GM21447 (cell line): ENCODE measurements around the gene SORD.
"Not testable (repeated sequence)": the region's sequence is repeated elsewhere in the genome, so short reads cannot be mapped to it uniquely, and the experiment has no call there.

ENCODE experiments used
- ATAC-seq: cut with Tn5 transposase; IDR thresholded peaks from one replicate; pipeline ENCODE4 v1.9.1; 2021; ENCODE audit not compliant: unreplicated experiment

The SORD gene

DNA sequence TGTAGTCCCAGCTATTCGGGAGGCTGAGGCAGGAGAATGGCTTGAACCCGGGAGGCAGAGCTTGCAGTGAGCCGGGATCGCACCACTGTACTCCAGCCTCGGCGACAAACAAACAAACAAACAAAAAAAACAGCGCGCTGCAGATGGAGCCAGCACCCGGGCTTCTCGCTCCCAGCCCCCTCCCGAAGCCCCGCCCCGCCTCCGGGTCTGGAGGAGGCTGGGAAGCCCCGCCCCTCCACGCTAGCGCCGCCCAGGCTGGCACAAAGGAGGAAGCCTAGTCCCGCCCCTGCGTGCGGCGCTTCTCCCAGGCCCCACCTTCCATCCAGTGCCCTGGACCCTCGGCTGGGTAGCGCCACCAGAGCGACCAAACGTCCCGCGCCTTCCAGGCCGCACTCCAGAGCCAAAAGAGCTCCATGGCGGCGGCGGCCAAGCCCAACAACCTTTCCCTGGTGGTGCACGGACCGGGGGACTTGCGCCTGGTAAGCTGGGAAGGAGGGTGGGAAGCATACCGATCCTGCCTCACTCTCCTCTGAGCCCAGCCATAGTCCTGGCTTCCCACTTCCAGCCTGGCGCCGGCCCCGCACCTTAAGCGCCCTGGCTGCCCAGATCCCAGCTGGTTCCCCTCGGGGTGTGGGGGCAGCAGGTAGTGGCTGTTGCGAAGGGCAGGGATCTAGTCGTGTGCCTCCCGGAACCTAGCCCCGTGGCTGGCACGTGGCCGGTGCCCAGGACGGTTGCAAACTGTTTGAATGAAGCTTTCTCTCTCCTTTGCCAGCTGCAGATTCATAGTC is at the start of gene SORD:
SORD (plus strand) TSS at position 325 of the 788 bp plus-strand sequence; CDS start at position 414, 89 bp downstream.
- peak; percentile 92 for ATAC-seq

DNA sequence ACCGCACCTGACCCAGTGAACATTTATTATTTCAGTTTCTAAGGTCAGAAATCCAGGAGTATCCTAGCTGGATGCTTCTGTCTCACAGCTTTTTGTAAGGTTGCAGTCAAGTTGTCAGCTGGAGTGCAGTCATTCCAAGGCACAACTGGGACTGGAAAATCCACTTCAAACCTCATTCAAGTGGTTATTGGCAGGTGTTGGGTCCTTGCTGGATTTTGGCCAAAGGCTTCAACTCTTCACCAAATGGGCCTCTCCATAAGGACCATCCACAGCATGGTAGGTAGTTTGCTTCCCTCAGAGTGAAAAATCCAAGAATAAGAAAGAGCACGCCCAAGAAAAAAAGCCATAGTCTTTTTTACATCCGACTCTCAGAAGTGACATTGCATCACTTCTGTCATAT is 46.8 kb upstream of the SORD start:
- ATAC-seq, result not testable (repeated sequence)

DNA sequence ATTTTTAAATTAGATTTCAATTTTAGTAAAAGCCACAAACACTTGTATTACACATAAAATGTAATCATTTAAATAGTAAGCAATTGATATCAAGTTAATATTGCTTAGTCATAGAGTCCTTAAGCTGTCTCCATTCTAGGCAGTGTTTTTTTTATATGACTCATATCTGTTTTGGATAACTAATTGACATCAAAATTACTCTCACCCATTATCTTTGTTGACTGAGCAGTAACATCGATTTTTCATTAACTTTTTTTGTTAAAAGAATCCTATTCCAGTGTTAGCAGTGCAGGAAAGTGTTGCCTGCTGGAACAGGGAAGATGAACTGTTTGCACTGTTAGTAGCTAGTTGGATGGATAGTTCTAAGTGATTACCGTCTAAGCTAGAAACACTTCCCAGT is 45.2 kb upstream of the SORD start:
- not testable (repeated sequence) for ATAC-seq

DNA sequence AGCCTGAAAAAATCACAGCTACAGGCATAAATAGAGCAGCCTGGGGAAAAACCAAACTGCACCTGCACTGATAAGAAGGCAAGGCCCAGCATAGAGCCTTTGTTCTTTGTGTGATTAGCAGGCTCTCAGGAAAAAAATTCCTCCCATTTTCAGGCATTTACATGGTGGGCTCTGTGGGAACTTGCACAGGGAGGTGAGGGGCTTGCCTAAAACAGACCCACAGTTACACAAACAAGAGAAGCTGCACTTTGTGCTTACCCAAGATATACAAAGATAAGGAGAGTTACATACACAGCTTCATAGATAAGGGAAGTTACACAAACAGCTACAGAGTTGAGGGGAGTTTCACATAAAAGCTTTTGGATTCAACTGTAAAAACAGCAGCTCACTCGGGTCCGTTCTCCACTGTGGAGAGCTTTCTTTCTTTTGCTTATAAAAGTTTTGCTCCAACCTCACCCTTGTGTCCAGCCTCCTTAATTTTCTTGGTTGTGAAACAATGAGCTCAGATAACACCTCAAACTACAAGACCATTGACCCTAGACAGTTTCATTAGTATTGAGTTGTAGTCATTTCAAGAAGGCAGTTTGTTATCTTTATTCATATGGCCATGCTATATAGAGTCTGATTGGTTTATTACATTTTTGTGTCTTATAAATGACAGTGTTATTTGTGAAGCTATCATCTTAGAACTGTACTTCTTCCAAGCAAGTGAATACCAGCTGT is 43.2 kb upstream of the SORD start:
- ATAC-seq, result not testable (repeated sequence)

DNA sequence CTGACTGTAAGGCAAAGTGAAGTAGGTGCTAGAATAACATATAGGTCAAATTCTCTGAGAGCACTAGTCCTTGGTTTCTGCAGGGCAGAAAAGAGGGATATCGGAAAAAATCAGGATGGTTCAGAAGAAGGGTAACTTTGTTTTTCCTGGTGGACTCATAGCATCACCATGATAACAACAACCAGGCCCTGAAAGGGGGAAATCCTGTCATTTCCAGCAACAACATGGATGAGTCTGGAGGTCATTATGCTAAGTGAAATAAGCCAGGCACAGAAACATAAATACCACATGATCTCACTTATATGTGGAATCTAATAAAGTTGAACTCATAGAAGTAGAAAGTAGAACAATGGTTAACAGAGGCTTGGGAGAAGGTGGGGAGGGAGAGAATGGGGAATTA is 38.9 kb upstream of the SORD start:
- ATAC-seq, result not testable (repeated sequence)

DNA sequence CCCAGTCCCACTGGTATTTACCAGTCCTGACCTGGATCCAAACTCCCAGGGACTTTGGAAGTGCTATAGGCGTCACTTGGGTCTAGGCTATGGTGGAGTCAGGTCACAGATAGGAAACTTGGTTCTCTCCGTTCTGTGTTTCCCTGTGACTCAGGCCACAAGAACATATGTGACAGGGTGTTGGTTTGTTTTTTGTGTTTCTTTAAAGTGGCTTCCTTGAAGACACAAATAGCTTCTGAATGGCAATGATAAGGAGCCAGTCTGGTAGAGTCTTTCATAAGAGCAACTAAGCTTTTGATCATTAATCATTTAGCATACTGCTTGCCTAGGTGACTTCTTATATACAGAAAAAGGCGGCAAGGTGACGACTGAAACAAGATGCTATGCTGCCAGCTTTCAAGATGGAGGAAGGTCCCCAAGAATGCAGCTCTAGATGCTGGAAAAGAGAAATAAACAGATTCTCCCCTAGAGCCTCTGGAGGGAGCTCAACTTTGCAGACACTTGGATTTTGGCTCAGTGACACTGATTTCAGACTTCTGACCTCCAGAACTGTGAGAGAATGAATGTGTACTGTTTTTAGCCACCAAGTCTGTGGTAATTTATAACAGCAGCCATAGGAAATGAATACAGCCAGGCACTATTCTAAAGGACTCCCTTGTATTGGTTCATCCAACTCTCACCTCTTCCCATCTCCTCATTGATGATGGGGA is 36.5 kb upstream of the SORD start:
- not testable (repeated sequence) for ATAC-seq

DNA sequence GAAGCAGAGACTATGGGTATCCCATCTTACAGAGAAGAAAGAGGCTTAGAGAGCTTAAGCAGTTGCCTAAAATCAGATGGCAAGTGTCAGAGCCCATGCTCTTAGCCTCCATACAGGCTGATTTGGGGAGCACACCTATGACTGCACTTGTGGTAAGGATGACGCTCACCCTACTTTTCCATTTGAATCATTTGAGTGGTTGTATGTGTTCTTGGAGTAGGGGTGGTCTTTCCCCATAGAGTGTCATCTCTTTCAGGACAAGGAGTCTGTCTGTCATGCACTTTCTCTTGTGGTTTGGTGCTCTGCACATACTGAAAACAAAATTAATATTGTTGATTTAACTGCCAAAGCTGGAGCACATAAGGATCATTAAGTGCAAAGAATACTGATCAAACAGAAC is 35.3 kb upstream of the SORD start:
- not testable (repeated sequence) for ATAC-seq

DNA sequence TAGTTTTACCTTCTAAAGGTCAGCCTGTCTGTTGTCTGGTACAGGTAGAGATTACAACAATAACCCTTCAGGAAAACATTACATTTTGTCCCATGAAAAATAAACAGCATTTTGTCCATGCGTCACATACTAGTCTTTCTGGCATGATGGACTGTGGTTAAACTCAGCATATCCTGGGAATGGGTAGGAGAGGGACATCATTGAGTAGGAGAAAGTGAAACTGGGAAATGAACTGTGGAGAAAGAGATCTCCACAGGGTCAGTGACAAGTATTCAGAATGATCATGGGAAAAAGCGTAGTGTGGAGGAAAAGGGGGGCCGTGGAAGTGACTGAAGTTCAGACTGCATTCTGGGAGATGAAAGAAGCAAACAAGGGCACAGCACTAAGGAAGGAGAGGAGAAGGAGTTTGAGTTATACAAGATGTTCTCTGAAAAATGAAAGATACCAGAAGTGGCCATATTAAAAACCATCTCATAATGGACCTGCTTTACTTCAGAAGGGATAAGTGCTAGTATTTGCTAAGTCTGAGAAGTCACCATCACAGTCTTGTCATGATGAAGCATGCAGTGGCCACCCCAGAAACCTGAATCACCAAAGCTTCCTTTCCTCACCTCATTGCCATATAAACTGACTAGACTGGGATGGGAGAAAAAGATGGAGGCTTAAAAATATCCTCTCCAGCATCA is 34.7 kb upstream of the SORD start:
- not testable (repeated sequence) for ATAC-seq

DNA sequence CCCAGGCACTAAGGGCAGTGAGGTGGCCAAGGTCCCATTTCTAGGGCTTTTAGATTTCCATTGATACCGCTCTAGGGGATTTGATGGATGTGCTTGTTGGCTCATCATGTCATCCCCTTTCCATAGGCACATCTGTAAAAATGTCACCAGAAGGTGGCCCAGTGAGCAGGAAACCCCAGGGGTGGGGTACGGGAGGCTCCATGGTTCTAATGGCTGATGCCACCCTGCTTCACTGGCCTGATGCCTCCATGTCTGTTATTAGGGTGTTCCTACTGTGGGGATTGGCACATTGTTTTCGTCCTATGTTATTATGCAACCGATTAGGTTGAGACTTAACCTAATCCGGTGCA is 34.1 kb upstream of the SORD start:
- not testable (repeated sequence) for ATAC-seq

DNA sequence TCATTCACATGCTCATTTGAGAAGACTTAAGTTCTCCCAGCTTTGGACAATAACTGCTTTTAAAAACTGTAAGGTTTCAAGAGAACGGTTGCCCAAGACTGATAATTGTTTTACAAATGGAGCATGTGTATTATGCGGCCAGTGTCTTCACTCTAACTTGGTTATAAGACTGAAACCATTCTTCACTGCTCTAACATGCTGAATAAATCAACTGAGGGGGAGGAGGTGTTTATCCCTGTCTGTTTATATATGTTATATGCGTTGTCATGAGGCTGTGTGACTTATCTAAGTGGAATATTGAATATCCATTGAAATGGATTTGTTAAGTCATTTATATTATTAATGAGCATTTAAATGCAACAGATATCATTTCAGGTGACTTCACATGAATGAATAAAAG is 25.4 kb upstream of the SORD start:
- ATAC-seq, result not testable (repeated sequence)

DNA sequence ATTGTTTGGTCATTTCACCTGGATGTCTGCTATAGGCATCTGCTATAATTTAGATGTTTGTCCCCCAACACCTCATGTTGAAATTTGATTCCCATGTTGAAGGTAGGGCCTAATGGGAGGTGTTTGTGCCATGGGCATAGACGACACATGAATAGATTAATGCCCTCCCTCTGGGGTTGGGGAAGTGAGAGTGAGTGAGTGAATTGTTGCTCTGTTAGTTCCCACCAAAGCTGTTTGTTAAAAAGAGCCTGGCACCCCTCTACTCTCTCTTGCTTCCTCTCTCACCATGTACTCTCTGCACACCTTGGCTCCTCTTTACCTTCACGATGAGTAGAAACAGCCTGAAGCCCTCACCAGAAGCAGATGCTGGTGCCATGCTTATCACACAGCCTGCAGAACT is 23.9 kb upstream of the SORD start:
- ATAC-seq, result no peak

DNA sequence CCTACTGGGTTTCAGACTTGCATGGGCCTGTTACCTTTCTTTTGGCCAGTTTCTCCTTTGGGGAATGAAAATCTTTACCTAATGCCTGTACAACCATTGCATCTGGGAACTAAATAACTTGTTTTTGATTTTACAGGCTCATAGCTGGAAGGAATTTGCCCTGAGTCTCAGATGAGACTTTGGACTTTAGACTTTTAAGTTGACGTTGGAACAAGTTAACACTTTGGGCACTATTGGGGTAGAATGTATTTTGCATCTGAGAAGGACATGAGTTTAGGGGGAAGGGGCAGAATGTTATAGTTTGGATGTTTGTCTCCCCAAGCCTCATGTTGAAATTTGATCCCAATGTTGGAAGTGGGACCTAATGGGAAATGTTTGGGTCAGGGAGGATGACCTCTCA is 21.8 kb upstream of the SORD start:
- not testable (repeated sequence) for ATAC-seq

DNA sequence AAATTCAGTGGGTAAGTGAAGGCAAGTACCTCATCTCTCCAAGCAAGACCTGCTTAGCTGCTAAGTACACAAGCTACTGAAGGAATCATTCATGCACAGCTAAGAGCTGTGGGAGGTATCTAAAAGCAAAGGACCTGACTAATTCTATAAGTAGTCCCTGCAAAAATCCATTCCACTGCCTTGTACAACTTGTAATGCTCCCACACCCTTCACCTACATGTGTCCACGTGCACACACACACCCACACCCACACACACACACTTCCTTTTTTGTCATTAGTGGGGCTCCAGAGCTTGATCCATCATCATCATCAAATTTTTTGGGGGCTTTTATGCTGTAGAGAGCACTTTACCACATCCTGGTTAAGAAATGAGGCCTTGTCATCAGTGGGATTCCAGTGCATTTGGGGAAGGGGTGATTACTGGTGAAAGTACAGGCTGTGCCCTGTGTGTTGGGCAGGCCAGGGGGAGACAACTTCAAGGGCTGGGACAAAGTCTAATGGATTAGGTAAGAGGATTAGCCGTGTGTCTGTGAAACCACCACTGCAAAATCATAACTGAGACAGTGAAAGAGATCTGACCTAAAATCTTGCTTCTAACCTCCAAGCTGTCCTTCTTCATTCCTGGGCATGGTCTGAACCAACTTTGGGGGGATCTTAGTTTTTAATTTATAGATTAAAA is 19.1 kb upstream of the SORD start:
- not testable (repeated sequence) for ATAC-seq

DNA sequence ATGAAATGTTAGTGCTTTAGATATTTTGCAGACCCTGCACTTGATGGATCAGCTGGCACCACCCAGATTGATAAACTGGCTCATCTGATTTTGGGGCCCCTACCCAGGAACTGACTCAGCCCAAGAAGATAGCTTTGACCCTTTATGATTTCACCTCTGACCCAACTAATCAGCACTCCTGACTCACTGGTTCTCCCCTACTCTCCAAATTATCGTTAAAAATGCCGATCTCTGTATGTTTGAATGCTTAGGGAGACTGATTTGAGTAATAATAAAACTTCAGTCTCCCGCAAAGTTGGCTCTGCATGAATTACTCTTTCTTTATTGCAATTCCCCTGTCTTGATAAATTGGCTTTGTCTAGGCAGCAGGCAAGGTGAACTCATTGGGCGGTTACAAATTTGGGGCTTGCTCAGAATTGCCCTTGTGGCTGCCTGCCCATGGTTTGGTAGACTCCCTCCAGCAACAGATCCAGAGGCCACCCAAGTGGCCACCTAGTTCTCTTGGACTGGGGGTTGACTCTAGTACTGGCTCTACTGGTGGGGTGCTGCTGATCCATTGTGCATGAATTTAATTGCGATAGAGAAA is 18.3 kb upstream of the SORD start:
- not testable (repeated sequence) for ATAC-seq

DNA sequence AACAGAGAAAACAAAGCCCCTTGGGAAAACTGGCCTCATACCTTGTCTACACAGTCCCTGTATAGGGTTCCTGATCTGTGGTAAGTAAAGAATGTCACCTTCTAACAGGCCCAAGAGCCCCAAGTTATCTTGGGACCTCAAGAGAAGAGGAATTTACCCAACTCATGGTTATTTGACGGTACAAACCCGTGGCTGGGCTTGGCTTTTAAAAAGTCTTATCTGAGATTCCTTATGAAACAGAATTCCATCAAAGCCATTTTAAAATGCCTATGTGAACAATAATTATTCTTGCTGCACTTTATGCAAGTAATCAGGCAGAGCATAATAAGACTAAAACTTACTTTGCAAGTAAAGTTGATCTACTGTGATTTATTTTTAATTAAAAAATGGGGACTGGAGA is 13.9 kb upstream of the SORD start:
- no peak for ATAC-seq

DNA sequence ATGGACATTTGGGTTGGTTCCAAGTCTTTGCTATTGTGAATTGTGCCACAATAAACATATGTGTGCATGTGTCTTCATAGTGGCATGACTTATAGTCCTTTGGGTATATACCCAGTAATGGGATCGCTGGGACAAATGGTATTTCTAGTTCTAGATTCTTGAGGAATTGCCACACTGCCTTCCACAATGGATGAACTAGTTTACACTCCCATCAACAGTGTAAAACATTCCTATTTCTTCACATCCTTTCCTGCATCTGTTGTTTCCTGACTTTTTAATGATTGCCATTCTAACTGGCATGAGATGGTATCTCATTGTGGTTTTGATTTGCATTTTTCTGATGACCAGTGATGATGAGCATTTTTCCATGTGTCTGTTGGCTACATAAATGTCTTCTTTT is 7.9 kb upstream of the SORD start:
- not testable (repeated sequence) for ATAC-seq

DNA sequence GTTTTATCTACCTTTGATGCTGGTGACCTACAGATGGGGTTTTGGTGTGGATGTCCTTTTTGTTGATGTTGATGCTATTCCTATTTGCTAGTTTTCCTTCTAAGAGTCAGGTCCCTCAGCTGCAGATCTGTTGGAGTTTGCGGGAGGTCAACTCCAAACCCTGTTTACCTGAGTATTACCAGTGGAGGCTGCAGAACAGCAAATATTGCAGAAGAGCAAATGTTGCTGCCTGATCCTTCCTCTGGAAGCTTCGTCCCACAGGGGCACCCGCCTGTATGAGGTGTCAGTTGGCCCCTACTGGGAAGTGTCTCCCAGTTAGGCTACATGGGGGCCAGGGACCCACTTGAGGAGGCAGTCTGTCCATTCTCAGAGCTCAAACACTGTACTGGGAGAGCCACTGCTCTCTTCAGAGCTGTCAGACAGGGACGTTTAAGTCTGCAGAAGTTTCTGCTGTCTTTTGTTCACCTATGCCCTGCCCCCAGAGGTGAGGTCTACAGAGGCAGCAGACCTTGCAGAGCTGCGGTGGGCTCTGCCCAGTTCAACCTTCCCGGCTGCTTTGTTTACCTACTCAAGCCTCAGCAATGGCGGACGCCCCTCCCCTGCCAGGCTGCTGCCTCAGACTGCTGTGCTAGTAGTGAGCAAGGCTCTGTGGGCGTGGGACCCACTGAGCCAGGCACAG is 2.6 kb upstream of the SORD start:
- not testable (repeated sequence) for ATAC-seq

DNA sequence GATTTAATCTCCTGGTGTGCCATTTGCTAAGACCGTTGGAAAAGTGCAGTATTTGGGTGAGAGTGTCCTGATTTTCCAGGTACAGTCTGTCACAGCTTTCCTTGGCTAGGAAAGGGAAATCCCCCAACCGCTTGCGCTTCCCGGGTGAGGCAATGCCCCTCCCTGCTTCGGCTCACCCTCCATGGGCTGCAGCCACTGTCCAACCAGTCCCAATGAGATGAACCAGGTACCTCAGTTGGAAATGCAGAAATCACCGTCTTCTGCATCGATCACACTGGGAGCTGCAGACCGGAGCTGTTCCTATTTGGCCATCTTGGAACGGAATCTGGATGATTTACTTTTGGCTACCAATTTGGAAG is 2.1 kb upstream of the SORD start:
- ATAC-seq, result not testable (repeated sequence)

DNA sequence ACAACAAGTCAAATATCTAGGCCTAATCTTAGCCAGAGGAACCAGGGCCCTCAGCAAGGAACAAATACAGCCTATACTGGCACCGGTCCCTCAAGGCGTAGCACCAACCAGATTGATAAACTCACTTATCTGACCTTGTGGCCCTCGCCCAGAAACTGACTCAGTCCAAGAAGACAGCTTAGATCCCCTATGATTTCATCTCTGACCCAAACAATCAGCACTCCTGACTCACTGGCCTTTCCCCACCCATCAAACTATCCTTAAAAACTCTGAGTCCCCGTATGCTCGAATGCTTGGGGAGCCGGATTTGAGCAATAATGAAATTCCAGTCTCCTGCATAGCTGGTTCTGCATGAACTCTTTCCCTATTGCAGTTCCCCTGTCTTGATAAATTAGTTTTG is 1.6 kb upstream of the SORD start:
- ATAC-seq, result no peak
